ENCODE measurements around the gene FPR3.

DNA sequence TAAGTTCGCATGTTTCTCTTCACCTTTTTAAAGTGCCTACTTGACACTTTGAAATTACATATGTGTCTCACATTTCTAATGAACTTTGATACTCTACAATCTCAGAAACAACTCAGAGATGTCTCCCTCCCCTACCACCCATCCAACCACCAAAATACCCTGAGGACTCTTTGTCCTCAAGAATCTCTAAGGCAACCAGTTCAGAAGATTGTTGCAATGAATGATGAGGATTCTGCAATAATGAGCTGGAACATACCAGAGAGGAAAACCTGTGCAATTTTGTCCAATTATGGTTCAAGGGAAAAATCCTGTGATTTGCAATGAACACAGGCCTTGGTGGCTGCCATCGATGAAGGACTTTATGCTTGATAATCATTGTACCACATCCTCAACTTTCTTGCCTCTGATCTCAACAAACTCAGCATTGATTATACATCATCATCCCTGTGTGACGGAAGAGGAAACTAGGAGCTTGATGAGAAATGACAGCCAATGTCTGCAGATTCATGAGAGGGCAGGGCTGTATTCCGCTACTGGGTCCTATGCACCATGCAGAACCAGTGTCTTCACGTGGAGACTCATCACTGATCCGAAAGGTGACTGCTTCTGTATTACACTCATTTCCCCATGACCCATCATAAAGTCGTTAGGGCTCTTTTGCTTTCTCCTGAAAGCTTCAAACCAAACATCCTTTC lies 44.4 kb upstream of the FPR3 start:
- no peak for TF ChIP-seq CTCF (IDR thresholded peaks at IDR 0.05)
- TF ChIP-seq POLR2AphosphoS5 (IDR thresholded peaks at IDR 0.05; ENCODE audit: insufficient read depth in 1 of 2, low read depth in 1 of 2), result no peak
